ENCODE results near the gene CBS.

Gene CBS

GRCh38 chr21:43020771-43021170 is 54.9 kb downstream of the CBS start:
- no peak overlapping the region for H2BK12ac ChIP-seq (ENCODE audit: low read length)
- no CpG with 5 or more reads among the region's 6 CpGs for WGBS (ENCODE audit: extremely low coverage, insufficient coverage, insufficient read length)

GRCh38 chr21:43020177-43020576 is 55.5 kb downstream of the CBS start:
- H2BK12ac ChIP-seq (ENCODE audit: low read length), result no peak overlapping the region
- no peak overlapping the region for H3K4me3 ChIP-seq (ENCODE audit: low read depth, low read length)
- H3K36me3 ChIP-seq (ENCODE audit: control insufficient read depth in 1 of 2, insufficient read depth in 2 of 2, low read length in 2 of 2), result peaks cover 51 to 63% of the 10 kb centered on the region in 2 experiments
- H3K9ac ChIP-seq (ENCODE audit: low read length), result no peak overlapping the region
- DNase-seq, result no peak
- H3K4me2 ChIP-seq (ENCODE audit: low read length), result no peak overlapping the region
- WGBS (ENCODE audit: extremely low coverage, insufficient coverage, insufficient read length), result no CpG with 5 or more reads among the region's 13 CpGs
- no peak overlapping the region for H4K8ac ChIP-seq (ENCODE audit: low read depth, low read length)
- H3K4me1 ChIP-seq (ENCODE audit: control insufficient read depth in 1 of 2, insufficient read depth in 2 of 2, low read length in 2 of 2), result peaks cover under 1 to 1% of the 10 kb centered on the region in 2 experiments
- H3K23ac ChIP-seq (ENCODE audit: low read length), result no peak overlapping the region
- H3K79me2 ChIP-seq (ENCODE audit: control insufficient read depth, insufficient read depth, low read length, poor library complexity), result no peaks in the 10 kb centered on the region
- no peak overlapping the region for H3K18ac ChIP-seq (ENCODE audit: low read length)
- no peak overlapping the region for H2BK120ac ChIP-seq (ENCODE audit: insufficient read depth, low read length, poor library complexity)
- no peaks in the 10 kb centered on the region for H3K79me1 ChIP-seq (ENCODE audit: low read length)
- H2BK5ac ChIP-seq (ENCODE audit: low read depth, low read length, poor library complexity), result no peak overlapping the region
- H3K27me3 ChIP-seq (ENCODE audit: insufficient read depth, low read length), result no peaks in the 10 kb centered on the region
- H4K12ac ChIP-seq (ENCODE audit: low read depth, low read length), result no peak overlapping the region
- no peak overlapping the region for H2AFZ ChIP-seq (ENCODE audit: insufficient read depth, low read length, poor library complexity)
- no peak overlapping the region for H4K91ac ChIP-seq (ENCODE audit: low read depth, low read length)
- H2AK5ac ChIP-seq (ENCODE audit: low read length), result no peak overlapping the region
- no peak overlapping the region for H3K14ac ChIP-seq (ENCODE audit: low read length)
- H3K27ac ChIP-seq (ENCODE audit: low read depth, low read length), result no peak overlapping the region
- H3K4ac ChIP-seq (ENCODE audit: low read depth, low read length), result no peak overlapping the region
- no peaks in the 10 kb centered on the region for H3K9me3 ChIP-seq (ENCODE audit: insufficient read depth, low read depth, low read length)

More at GRCh38 chr21:43020771-43021170, 54.9 kb downstream of the CBS start:
- peaks cover 4% of the 10 kb centered on the region in 2 experiments for H3K4me1 ChIP-seq (ENCODE audit: control insufficient read depth in 1 of 2, insufficient read depth in 2 of 2, low read length in 2 of 2)
- no peak overlapping the region for H4K12ac ChIP-seq (ENCODE audit: low read depth, low read length)
- H3K79me2 ChIP-seq (ENCODE audit: control insufficient read depth, insufficient read depth, low read length, poor library complexity), result no peaks in the 10 kb centered on the region
- H3K36me3 ChIP-seq (ENCODE audit: control insufficient read depth in 1 of 2, insufficient read depth in 2 of 2, low read length in 2 of 2), result peaks cover 52 to 66% of the 10 kb centered on the region in 2 experiments
- no peak overlapping the region for H3K4ac ChIP-seq (ENCODE audit: low read depth, low read length)
- H3K4me3 ChIP-seq (ENCODE audit: low read depth, low read length), result no peak overlapping the region
- no peak overlapping the region for H4K91ac ChIP-seq (ENCODE audit: low read depth, low read length)
- no peak overlapping the region for H3K9ac ChIP-seq (ENCODE audit: low read length)
- H2BK5ac ChIP-seq (ENCODE audit: low read depth, low read length, poor library complexity), result no peak overlapping the region
- no peak overlapping the region for H2AK5ac ChIP-seq (ENCODE audit: low read length)
- H3K27me3 ChIP-seq (ENCODE audit: insufficient read depth, low read length), result no peaks in the 10 kb centered on the region
- no peaks in the 10 kb centered on the region for H3K9me3 ChIP-seq (ENCODE audit: insufficient read depth, low read depth, low read length)
- H3K79me1 ChIP-seq (ENCODE audit: low read length), result no peaks in the 10 kb centered on the region
- no peak overlapping the region for H3K27ac ChIP-seq (ENCODE audit: low read depth, low read length)
- no peak overlapping the region for H3K18ac ChIP-seq (ENCODE audit: low read length)
- H3K4me2 ChIP-seq (ENCODE audit: low read length), result no peak overlapping the region
- no peak overlapping the region for H3K14ac ChIP-seq (ENCODE audit: low read length)
- H4K8ac ChIP-seq (ENCODE audit: low read depth, low read length), result no peak overlapping the region
- H2AFZ ChIP-seq (ENCODE audit: insufficient read depth, low read length, poor library complexity), result no peak overlapping the region
- H2BK120ac ChIP-seq (ENCODE audit: insufficient read depth, low read length, poor library complexity), result no peak overlapping the region
- H3K23ac ChIP-seq (ENCODE audit: low read length), result no peak overlapping the region
- DNase-seq, result no peak

DNA sequence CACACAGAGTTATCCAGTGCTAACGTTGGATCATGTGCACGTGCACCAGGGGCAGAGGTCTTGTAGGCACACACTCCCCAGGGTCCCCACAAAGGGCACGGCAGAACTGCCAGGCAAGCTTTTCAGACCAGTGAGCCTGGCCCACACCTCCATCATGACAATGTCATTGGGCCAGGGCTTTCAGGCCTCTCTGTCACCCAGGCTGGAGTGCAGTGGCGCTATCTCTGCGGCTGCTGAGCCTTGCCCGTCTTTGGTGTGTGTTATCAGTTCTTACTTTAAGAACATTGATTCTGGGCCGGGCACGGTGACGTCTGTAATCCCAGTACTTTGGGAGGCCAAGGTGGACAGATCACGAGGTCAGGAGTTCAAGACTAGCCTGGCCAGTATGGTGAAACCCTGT is 57.1 kb downstream of the CBS start:
- Histone ChIP-seq H3K79me1 (ENCODE audit: low read length) (no peaks in the 10 kb centered on the region), H4K12ac (ENCODE audit: low read depth, low read length) (no peak overlapping the region), H3K4ac (ENCODE audit: low read depth, low read length) (no peak overlapping the region), H3K27ac (ENCODE audit: low read depth, low read length) (no peak overlapping the region), H3K4me2 (ENCODE audit: low read length) (no peak overlapping the region), H3K36me3 (ENCODE audit: control insufficient read depth in 1 of 2, insufficient read depth in 2 of 2, low read length in 2 of 2) (peaks cover 47 to 54% of the 10 kb centered on the region in 2 experiments), H3K79me2 (ENCODE audit: control insufficient read depth, insufficient read depth, low read length, poor library complexity) (no peaks in the 10 kb centered on the region), H4K91ac (ENCODE audit: low read depth, low read length) (no peak overlapping the region), H3K14ac (ENCODE audit: low read length) (no peak overlapping the region), H4K8ac (ENCODE audit: low read depth, low read length) (no peak overlapping the region), H3K9ac (ENCODE audit: low read length) (no peak overlapping the region), H3K9me3 (ENCODE audit: insufficient read depth, low read depth, low read length) (no peaks in the 10 kb centered on the region), H3K18ac (ENCODE audit: low read length) (no peak overlapping the region), H2AK5ac (ENCODE audit: low read length) (no peak overlapping the region), H3K27me3 (ENCODE audit: insufficient read depth, low read length) (no peaks in the 10 kb centered on the region), H3K23ac (ENCODE audit: low read length) (no peak overlapping the region), H2BK12ac (ENCODE audit: low read length) (no peak overlapping the region), H2BK5ac (ENCODE audit: low read depth, low read length, poor library complexity) (no peak overlapping the region), H2AFZ (ENCODE audit: insufficient read depth, low read length, poor library complexity) (no peak overlapping the region), H2BK120ac (ENCODE audit: insufficient read depth, low read length, poor library complexity) (no peak overlapping the region), H3K4me3 (ENCODE audit: low read depth, low read length) (no peak overlapping the region), H3K4me1 (ENCODE audit: control insufficient read depth in 1 of 2, insufficient read depth in 2 of 2, low read length in 2 of 2) (no peaks in the 10 kb centered on the region)
- no CpG with 5 or more reads among the region's 10 CpGs for WGBS (ENCODE audit: extremely low coverage, insufficient coverage, insufficient read length)
- DNase-seq, result no peak

DNA sequence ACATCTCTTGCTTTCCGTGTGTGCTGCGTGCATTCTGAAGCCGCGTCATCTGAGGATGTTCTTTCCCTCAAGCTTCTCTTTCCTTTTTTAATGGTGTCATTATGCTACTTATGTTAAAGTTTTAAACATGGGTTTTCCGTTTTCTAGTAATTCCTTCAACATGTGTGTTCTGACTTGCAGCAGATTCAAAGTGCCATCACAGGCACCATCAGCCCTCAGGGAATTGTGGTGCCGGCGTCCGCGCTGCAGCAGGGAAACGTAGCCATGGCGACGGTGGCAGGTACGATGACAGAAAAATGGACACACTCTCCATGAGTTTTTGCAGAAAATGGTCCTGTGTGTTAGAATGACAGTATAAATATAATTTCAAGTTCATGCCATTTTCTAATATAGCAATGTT is 58.9 kb downstream of the CBS start:
- WGBS (ENCODE audit: extremely low coverage, insufficient coverage, insufficient read length), result no CpG with 5 or more reads among the region's 13 CpGs
- H4K91ac ChIP-seq (ENCODE audit: low read depth, low read length), result no peak overlapping the region
- H3K79me2 ChIP-seq (ENCODE audit: control insufficient read depth, insufficient read depth, low read length, poor library complexity), result no peaks in the 10 kb centered on the region
- H2BK12ac ChIP-seq (ENCODE audit: low read length), result no peak overlapping the region
- H3K4me1 ChIP-seq (ENCODE audit: control insufficient read depth in 1 of 2, insufficient read depth in 2 of 2, low read length in 2 of 2), result no peaks in the 10 kb centered on the region
- no peak overlapping the region for H3K4me3 ChIP-seq (ENCODE audit: low read depth, low read length)
- no peak overlapping the region for H2AK5ac ChIP-seq (ENCODE audit: low read length)
- H3K14ac ChIP-seq (ENCODE audit: low read length), result no peak overlapping the region
- no peaks in the 10 kb centered on the region for H3K27me3 ChIP-seq (ENCODE audit: insufficient read depth, low read length)
- H3K36me3 ChIP-seq (ENCODE audit: control insufficient read depth in 1 of 2, insufficient read depth in 2 of 2, low read length in 2 of 2), result peaks cover 39 to 53% of the 10 kb centered on the region in 2 experiments
- H3K4ac ChIP-seq (ENCODE audit: low read depth, low read length), result no peak overlapping the region
- H2BK120ac ChIP-seq (ENCODE audit: insufficient read depth, low read length, poor library complexity), result no peak overlapping the region
- no peak overlapping the region for H3K23ac ChIP-seq (ENCODE audit: low read length)
- H3K27ac ChIP-seq (ENCODE audit: low read depth, low read length), result no peak overlapping the region
- no peak overlapping the region for H3K18ac ChIP-seq (ENCODE audit: low read length)
- H3K79me1 ChIP-seq (ENCODE audit: low read length), result no peaks in the 10 kb centered on the region
- H4K8ac ChIP-seq (ENCODE audit: low read depth, low read length), result no peak overlapping the region
- no peak overlapping the region for H4K12ac ChIP-seq (ENCODE audit: low read depth, low read length)
- peak in 1 of 2 donors; percentile 40 for DNase-seq
- no peak overlapping the region for H2BK5ac ChIP-seq (ENCODE audit: low read depth, low read length, poor library complexity)
- H3K9me3 ChIP-seq (ENCODE audit: insufficient read depth, low read depth, low read length), result no peaks in the 10 kb centered on the region
- no peak overlapping the region for H2AFZ ChIP-seq (ENCODE audit: insufficient read depth, low read length, poor library complexity)
- no peak overlapping the region for H3K9ac ChIP-seq (ENCODE audit: low read length)
- no peak overlapping the region for H3K4me2 ChIP-seq (ENCODE audit: low read length)

All from trophoblast cell (in vitro differentiated cells and primary cell).